Measurements from ENCODE around the gene ZCCHC12.

ZCCHC12 gene

GRCh38 chrX:118855681-118856310 lies 32.2 kb downstream of the ZCCHC12 start:
- TF ChIP-seq, protein P1, sequence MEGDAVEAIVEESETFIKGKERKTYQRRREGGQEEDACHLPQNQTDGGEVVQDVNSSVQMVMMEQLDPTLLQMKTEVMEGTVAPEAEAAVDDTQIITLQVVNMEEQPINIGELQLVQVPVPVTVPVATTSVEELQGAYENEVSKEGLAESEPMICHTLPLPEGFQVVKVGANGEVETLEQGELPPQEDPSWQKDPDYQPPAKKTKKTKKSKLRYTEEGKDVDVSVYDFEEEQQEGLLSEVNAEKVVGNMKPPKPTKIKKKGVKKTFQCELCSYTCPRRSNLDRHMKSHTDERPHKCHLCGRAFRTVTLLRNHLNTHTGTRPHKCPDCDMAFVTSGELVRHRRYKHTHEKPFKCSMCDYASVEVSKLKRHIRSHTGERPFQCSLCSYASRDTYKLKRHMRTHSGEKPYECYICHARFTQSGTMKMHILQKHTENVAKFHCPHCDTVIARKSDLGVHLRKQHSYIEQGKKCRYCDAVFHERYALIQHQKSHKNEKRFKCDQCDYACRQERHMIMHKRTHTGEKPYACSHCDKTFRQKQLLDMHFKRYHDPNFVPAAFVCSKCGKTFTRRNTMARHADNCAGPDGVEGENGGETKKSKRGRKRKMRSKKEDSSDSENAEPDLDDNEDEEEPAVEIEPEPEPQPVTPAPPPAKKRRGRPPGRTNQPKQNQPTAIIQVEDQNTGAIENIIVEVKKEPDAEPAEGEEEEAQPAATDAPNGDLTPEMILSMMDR (conservative IDR thresholded peaks at IDR 0.05; ENCODE audit: low read depth, low read length) = no peak
- no peak for DNase-seq (ENCODE audit: low read depth)
- H3K4me3 ChIP-seq (ENCODE audit: low read length) = no peak overlapping the region

GRCh38 chrX:118857006-118857405 lies 33.4 kb downstream of the ZCCHC12 start:
- no peak for DNase-seq (ENCODE audit: low read depth)
- TF ChIP-seq, protein P1 (conservative IDR thresholded peaks at IDR 0.05; ENCODE audit: low read depth, low read length) = no peak
- H3K4me3 ChIP-seq (ENCODE audit: low read length) = no peak overlapping the region

- no peak for DNase-seq (ENCODE audit: low read depth)
- TF ChIP-seq, protein P1 (conservative IDR thresholded peaks at IDR 0.05; ENCODE audit: low read depth, low read length) = no peak
- no peak overlapping the region for H3K4me3 ChIP-seq (ENCODE audit: low read length)
Observed at GRCh38 chrX:118861338-118861737, 37.7 kb downstream of the ZCCHC12 start.

DNA sequence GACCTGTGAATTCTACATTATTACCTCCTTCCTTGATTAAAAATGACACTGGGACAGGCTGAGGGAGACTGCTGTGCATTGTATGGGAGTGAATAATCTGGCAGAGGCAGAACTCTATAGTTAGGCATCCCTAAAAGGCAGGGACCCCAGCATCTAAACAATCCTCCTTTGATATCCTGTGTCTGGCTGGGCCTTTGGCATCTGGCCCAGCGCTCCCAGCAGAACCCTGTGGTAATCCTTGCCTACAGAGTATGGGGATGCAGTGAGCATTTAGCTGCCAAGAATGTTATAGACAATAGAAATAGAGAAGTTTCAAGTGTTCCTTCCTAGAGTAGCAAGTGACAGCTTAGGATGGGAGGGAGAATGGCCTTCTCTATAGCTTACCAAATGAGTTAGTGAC lies 38.5 kb downstream of the ZCCHC12 start:
- H3K4me3 ChIP-seq (ENCODE audit: low read length) = no peak overlapping the region
- no peak for DNase-seq (ENCODE audit: low read depth)
- TF ChIP-seq, protein P1 (conservative IDR thresholded peaks at IDR 0.05; ENCODE audit: low read depth, low read length) = no peak

DNA sequence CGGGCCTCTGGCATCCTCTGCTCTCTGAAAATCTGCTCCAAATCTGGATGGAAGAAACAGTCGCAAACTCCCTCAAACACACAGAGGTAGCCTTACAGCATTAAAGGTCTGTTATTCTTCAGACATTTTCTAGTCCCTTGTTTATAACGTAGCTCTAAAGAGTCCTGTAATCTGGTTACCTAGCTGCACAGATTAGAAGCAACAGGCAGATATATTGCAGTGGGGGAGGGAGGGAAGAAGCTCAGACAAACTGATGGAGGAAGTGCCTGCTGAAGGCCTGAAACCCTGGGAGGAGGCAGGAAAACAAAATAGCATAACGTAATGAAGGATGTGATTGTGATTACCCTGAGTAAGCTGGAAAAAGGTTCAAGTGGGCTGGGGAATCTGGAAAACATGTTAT lies 39.4 kb downstream of the ZCCHC12 start:
- H3K4me3 ChIP-seq (ENCODE audit: low read length) = no peak overlapping the region
- TF ChIP-seq, protein P1 (conservative IDR thresholded peaks at IDR 0.05; ENCODE audit: low read depth, low read length) = no peak
- no peak for DNase-seq (ENCODE audit: low read depth)

GRCh38 chrX:118864063-118864635 lies 40.5 kb downstream of the ZCCHC12 start:
- TF ChIP-seq, protein P1 (conservative IDR thresholded peaks at IDR 0.05; ENCODE audit: low read depth, low read length) = no peak
- DNase-seq (ENCODE audit: low read depth) = no peak
- H3K4me3 ChIP-seq (ENCODE audit: low read length) = no peak overlapping the region

- H3K4me3 ChIP-seq (ENCODE audit: low read length) = no peak overlapping the region
- TF ChIP-seq, protein P1 (conservative IDR thresholded peaks at IDR 0.05; ENCODE audit: low read depth, low read length) = no peak
- DNase-seq (ENCODE audit: low read depth) = no peak
Observed at GRCh38 chrX:118865231-118865630, 41.6 kb downstream of the ZCCHC12 start.
